Fibroblast of mammary gland (primary cell): ENCODE results near the gene CD79B.
"Not testable (repeated sequence)": the region's sequence is repeated elsewhere in the genome, so short reads cannot be mapped to it uniquely, and the experiment has no call there.

Experiments used
- DNase-seq: peaks from one replicate; pipeline ENCODE4 v3.0.0-alpha.2; 2010; ENCODE audit warnings: low read depth
- H3K4me3 ChIP-seq: 2 replicates; pipeline ENCODE4 v1.5.1; 2011; ENCODE audit warnings: low read depth, mild to moderate bottlenecking, low read length, moderate library complexity; ENCODE audit not compliant: control insufficient read depth
- CTCF ChIP-seq: conservative IDR thresholded peaks from 2 replicates; pipeline ENCODE4 v1.5.1; 2011; ENCODE audit warnings: low read depth, low read length, inconsistent platforms; ENCODE audit not compliant: control insufficient read depth, insufficient read depth

The CD79B gene

GRCh38 chr17:63910096-63910495 is 22.0 kb downstream of the CD79B start:
- TF ChIP-seq CTCF = no peak
- no peak overlapping the region for H3K4me3 ChIP-seq
- no peak for DNase-seq

- H3K4me3 ChIP-seq, DNase-seq: not testable (repeated sequence)
Measured at GRCh38 chr17:63909586-63909985, 22.5 kb downstream of the CD79B start.

- not testable (repeated sequence) for H3K4me3 ChIP-seq
- DNase-seq = peak; percentile 22
- TF ChIP-seq CTCF = peak; percentile 21
Measured at GRCh38 chr17:63907161-63907778, 24.9 kb downstream of the CD79B start.

- DNase-seq = not testable (repeated sequence)
Measured at GRCh38 chr17:63904796-63905195, 27.3 kb downstream of the CD79B start.

GRCh38 chr17:63903787-63904201 is 28.3 kb downstream of the CD79B start:
- not testable (repeated sequence) for H3K4me3 ChIP-seq
- peak; percentile 7 for DNase-seq
- TF ChIP-seq CTCF = peak; percentile 12

More at GRCh38 chr17:63904796-63905195, 27.3 kb downstream of the CD79B start:
- not testable (repeated sequence) for H3K4me3 ChIP-seq

GRCh38 chr17:63901971-63902370 is 30.2 kb downstream of the CD79B start:
- DNase-seq, H3K4me3 ChIP-seq: not testable (repeated sequence)

GRCh38 chr17:63898899-63899798 is 33.0 kb downstream of the CD79B start:
- H3K4me3 ChIP-seq, DNase-seq: not testable (repeated sequence)

- not testable (repeated sequence) for H3K4me3 ChIP-seq, DNase-seq
Measured at GRCh38 chr17:63896524-63897354, 35.4 kb downstream of the CD79B start, which contains the start of gene CSH1. Gene CSH1, minus strand, starts transcription at chr17:63896574. Its CDS starts 63 bp downstream, at chr17:63896511.

GRCh38 chr17:63894821-63895220 is 37.3 kb downstream of the CD79B start:
- not testable (repeated sequence) for H3K4me3 ChIP-seq, DNase-seq

GRCh38 chr17:63894021-63894420 is 38.1 kb downstream of the CD79B start:
- H3K4me3 ChIP-seq, DNase-seq: not testable (repeated sequence)
